Measurements from ENCODE around the gene UNC119.

Gene UNC119

GRCh38 chr17:28507567-28508203 is 44.7 kb downstream of the UNC119 start:
- H3K36me3 Mint-ChIP-seq (ENCODE audit: low read depth), result no peaks in the 10 kb centered on the region
- H3K9me3 Mint-ChIP-seq, result no peaks in the 10 kb centered on the region
- H3K27me3 Mint-ChIP-seq, result peaks cover 14% of the 10 kb centered on the region
- no peak overlapping the region for H3K4me3 Mint-ChIP-seq
- H3K4me1 Mint-ChIP-seq (ENCODE audit: low read depth), result no peaks in the 10 kb centered on the region
- no peak overlapping the region for H3K27ac Mint-ChIP-seq

- Mint-ChIP-seq H3K27ac (no peak overlapping the region), H3K9me3 (no peaks in the 10 kb centered on the region), H3K4me1 (ENCODE audit: low read depth) (no peaks in the 10 kb centered on the region), H3K36me3 (ENCODE audit: low read depth) (no peaks in the 10 kb centered on the region), H3K4me3 (no peak overlapping the region), H3K27me3 (peaks cover 14% of the 10 kb centered on the region)
These were observed 45.5 kb downstream of the UNC119 start for GRCh38 chr17:28506763-28507487.

- H3K9me3 Mint-ChIP-seq, result no peaks in the 10 kb centered on the region
- H3K27ac Mint-ChIP-seq, result no peak within 1 kb of the TSS
- no peak within 1 kb of the TSS for H3K4me3 Mint-ChIP-seq
- peaks cover 14% of the 10 kb centered on the region for H3K27me3 Mint-ChIP-seq
- no peaks in the 10 kb centered on the region for H3K4me1 Mint-ChIP-seq (ENCODE audit: low read depth)
- H3K36me3 Mint-ChIP-seq (ENCODE audit: low read depth), result no peaks in the 10 kb centered on the region
These were observed 46.3 kb downstream of the UNC119 start, which contains the start of gene FOXN1 for GRCh38 chr17:28505986-28506665. Gene FOXN1 (plus strand): TSS chr17:28506348. CDS start chr17:28523970, 17,622 bp downstream.

GRCh38 chr17:28503420-28503819 is 49.0 kb downstream of the UNC119 start:
- no peak overlapping the region for H3K27ac Mint-ChIP-seq
- H3K4me3 Mint-ChIP-seq, result no peak overlapping the region
- no peaks in the 10 kb centered on the region for H3K36me3 Mint-ChIP-seq (ENCODE audit: low read depth)
- H3K4me1 Mint-ChIP-seq (ENCODE audit: low read depth), result no peaks in the 10 kb centered on the region
- peaks cover 6% of the 10 kb centered on the region for H3K27me3 Mint-ChIP-seq
- no peaks in the 10 kb centered on the region for H3K9me3 Mint-ChIP-seq

GRCh38 chr17:28501421-28502284 is 50.8 kb downstream of the UNC119 start:
- H3K27ac Mint-ChIP-seq, result no peak overlapping the region
- no peaks in the 10 kb centered on the region for H3K4me1 Mint-ChIP-seq (ENCODE audit: low read depth)
- H3K4me3 Mint-ChIP-seq, result no peak overlapping the region
- H3K27me3 Mint-ChIP-seq, result peaks cover 3% of the 10 kb centered on the region
- no peaks in the 10 kb centered on the region for H3K36me3 Mint-ChIP-seq (ENCODE audit: low read depth)
- no peaks in the 10 kb centered on the region for H3K9me3 Mint-ChIP-seq

- Mint-ChIP-seq H3K27me3 (peaks cover 3% of the 10 kb centered on the region), H3K36me3 (ENCODE audit: low read depth) (no peaks in the 10 kb centered on the region), H3K4me1 (ENCODE audit: low read depth) (no peaks in the 10 kb centered on the region), H3K4me3 (no peak overlapping the region), H3K9me3 (no peaks in the 10 kb centered on the region), H3K27ac (no peak overlapping the region)
These were observed 51.6 kb downstream of the UNC119 start for GRCh38 chr17:28500712-28501379.

GRCh38 chr17:28499684-28500357 is 52.6 kb downstream of the UNC119 start:
- H3K4me3 Mint-ChIP-seq, result no peak overlapping the region
- no peaks in the 10 kb centered on the region for H3K27me3 Mint-ChIP-seq
- H3K36me3 Mint-ChIP-seq (ENCODE audit: low read depth), result no peaks in the 10 kb centered on the region

GRCh38 chr17:28499364-28499664 is 53.1 kb downstream of the UNC119 start:
- Mint-ChIP-seq H3K36me3 (ENCODE audit: low read depth) (no peaks in the 10 kb centered on the region), H3K27me3 (no peaks in the 10 kb centered on the region), H3K27ac (no peak overlapping the region), H3K4me1 (ENCODE audit: low read depth) (no peaks in the 10 kb centered on the region), H3K9me3 (no peaks in the 10 kb centered on the region), H3K4me3 (no peak overlapping the region)

More at GRCh38 chr17:28499684-28500357, 52.6 kb downstream of the UNC119 start:
- Mint-ChIP-seq H3K27ac (no peak overlapping the region), H3K9me3 (no peaks in the 10 kb centered on the region), H3K4me1 (ENCODE audit: low read depth) (no peaks in the 10 kb centered on the region)

- no peaks in the 10 kb centered on the region for H3K4me1 Mint-ChIP-seq (ENCODE audit: low read depth)
- no peak overlapping the region for H3K4me3 Mint-ChIP-seq
- H3K27me3 Mint-ChIP-seq, result no peaks in the 10 kb centered on the region
- no peak overlapping the region for H3K27ac Mint-ChIP-seq
- H3K9me3 Mint-ChIP-seq, result no peaks in the 10 kb centered on the region
- no peaks in the 10 kb centered on the region for H3K36me3 Mint-ChIP-seq (ENCODE audit: low read depth)
These were observed 53.6 kb downstream of the UNC119 start for GRCh38 chr17:28498652-28499363.

- Mint-ChIP-seq H3K4me1 (ENCODE audit: low read depth) (no peaks in the 10 kb centered on the region), H3K27me3 (no peaks in the 10 kb centered on the region), H3K27ac (no peak overlapping the region), H3K36me3 (ENCODE audit: low read depth) (no peaks in the 10 kb centered on the region), H3K4me3 (no peak overlapping the region), H3K9me3 (no peaks in the 10 kb centered on the region)
These were observed 54.5 kb downstream of the UNC119 start for GRCh38 chr17:28497931-28498330.
